Motor neuron (in vitro differentiated cells): ENCODE results near the gene PSAPL1. TPM values are rescaled to one million over a fixed set of nuclear protein-coding genes. Genes with fewer than 3 reads are reported as not detected.
A peak's percentile ranks its signal among the peaks of the same experiment; 100 is the strongest.

Experiments used
- ATAC-seq, 8 experiments: fragments of 200-7000 bp; cut with Tn5 transposase; replicated peaks in 6 of 8; 2 replicates each; pipeline ENCODE4 v1.8.0; 2021; ENCODE audit warnings: mild to moderate bottlenecking in 8 of 8, moderate library complexity in 8 of 8
- H3K27ac ChIP-seq, 2 donors: fragments of 250-450 bp; sonication (Bioruptor Pico); 2 replicates each; pipeline ENCODE4 v1.9.0; 2021; ENCODE audit warnings: antibody characterized with exemption in 2 of 2, mild to moderate bottlenecking in 2 of 2, moderate library complexity in 1 of 2
- H3K4me1 ChIP-seq, 2 donors: fragments of 250-450 bp; sonication (Bioruptor Pico); replicated peaks in 1 of 2; 2 replicates each; pipeline ENCODE4 v1.6.1; 2021; ENCODE audit warnings: antibody characterized with exemption in 2 of 2, mild to moderate bottlenecking in 2 of 2, moderate library complexity in 1 of 2
- H3K4me3 ChIP-seq, 5 donors: fragments of 250-450 bp; sonication (Bioruptor Pico); 2 replicates each; pipeline ENCODE4 v1.9.0; 2021; ENCODE audit warnings: antibody characterized with exemption in 5 of 5, mild to moderate bottlenecking in 5 of 5, moderate library complexity in 4 of 5
- WGBS, 10 experiments: fragments of 450-650 bp; shearing (Covaris generic); methylation state at CpG; one replicate each; pipeline ENCODE4 v1.0.0; 2022; 5-methylcytosine and 5-hydroxymethylcytosine counted together
- in situ Hi-C, 9 experiments: fragments of 400-800 bp; cut with MboI; loops; one replicate each; pipeline ENCODE4 v1.15.0; 2021; ENCODE audit warnings: low sequenced_read_pairs in 9 of 9, low pct_unique_long_range_greater_than_20kb in 2 of 9; ENCODE audit not compliant: unreplicated experiment in 9 of 9
- total RNA-seq, 8 experiments: library from RNA; unstranded; fragments of 300-600 nt; gene quantifications; 2 replicates each; pipeline versions ENCODE4 v1.2.3 to v1.2.4, GENCODE V29; 2022

The PSAPL1 gene, protein sequence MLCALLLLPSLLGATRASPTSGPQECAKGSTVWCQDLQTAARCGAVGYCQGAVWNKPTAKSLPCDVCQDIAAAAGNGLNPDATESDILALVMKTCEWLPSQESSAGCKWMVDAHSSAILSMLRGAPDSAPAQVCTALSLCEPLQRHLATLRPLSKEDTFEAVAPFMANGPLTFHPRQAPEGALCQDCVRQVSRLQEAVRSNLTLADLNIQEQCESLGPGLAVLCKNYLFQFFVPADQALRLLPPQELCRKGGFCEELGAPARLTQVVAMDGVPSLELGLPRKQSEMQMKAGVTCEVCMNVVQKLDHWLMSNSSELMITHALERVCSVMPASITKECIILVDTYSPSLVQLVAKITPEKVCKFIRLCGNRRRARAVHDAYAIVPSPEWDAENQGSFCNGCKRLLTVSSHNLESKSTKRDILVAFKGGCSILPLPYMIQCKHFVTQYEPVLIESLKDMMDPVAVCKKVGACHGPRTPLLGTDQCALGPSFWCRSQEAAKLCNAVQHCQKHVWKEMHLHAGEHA
- total RNA-seq: under 1 TPM in 7 of 8 experiments, not detected in 1; 0.08 to 0.72 (median 0.31) TPM

DNA sequence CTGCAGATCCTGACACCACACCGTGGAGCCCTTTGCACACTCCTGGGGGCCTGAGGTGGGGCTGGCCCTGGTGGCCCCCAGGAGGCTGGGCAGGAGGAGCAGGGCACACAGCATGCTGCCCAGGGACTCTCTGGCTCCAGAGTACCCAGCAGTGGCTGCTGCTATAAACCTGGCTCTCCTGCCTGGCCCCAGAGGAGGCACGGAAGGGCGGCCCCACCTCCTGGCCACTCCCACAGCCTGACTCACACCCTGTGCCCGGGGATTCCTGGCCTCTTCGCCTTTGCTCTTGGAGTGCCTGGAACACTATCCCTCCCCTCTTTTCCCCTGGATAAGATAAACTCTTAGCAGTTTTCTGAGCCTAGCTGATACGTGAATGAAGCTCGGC, at the start of gene PSAPL1:
Gene PSAPL1, minus strand, starts transcription at position 165 of the 385 bp plus-strand sequence. Its CDS starts 51 bp downstream, at position 114.
- ATAC-seq: peak; percentile 91 to 99 (median 94)
- in situ Hi-C loops: no loop called here
- H3K27ac ChIP-seq: no peak within 1 kb of the TSS

GRCh38 chr4:7481227-7481626, 46.5 kb upstream of the PSAPL1 start:
- H3K27ac ChIP-seq: no peak overlapping the region
- in situ Hi-C loops: no loop called here
- H3K4me1 ChIP-seq: peaks cover 37 to 43% of the 10 kb centered on the region in 2 donors
- no peak for ATAC-seq
- no peak overlapping the region for H3K4me3 ChIP-seq
- WGBS, 10 experiments: 36 to 100% (median 85%) methylated on average over 1 to 9 of the region's 14 CpGs; no CpG with 5 or more reads in 4 of the 10 experiments

More for the DNA sequence above, at the start of gene PSAPL1:
- 60% methylated on average over 1 of the region's 7 CpGs; no CpG with 5 or more reads in 9 of the 10 experiments for WGBS, 10 experiments
- Histone ChIP-seq H3K4me3 (no peak within 1 kb of the TSS), H3K4me1 (peaks cover 23 to 24% of the 10 kb centered on the region in 2 donors)

DNA sequence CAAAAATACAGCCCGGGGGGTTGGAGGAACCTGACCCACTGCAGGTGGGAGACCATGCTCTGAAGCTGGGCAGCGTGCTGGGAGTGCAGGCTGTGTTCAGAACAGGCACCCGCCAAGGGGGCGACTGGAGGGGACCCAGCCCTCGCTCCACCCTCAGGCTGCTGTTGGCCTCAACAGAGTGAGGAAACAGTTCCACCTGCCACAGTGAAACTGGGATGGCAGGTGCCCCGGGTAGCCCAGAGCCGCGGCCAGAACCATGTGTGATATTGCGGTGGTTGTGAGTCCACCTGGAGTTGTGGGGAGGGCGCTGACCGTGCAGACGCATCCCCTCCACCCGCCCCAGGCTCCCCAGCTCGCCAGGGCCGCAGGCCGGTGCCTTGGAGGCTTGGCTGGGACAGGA, 45.7 kb upstream of the PSAPL1 start:
- Histone ChIP-seq H3K4me3 (no peak overlapping the region), H3K4me1 (peaks cover 32 to 39% of the 10 kb centered on the region in 2 donors), H3K27ac (no peak overlapping the region)
- no peak for ATAC-seq
- in situ Hi-C loops: no loop called here
- WGBS, 10 experiments: 27 to 80% (median 50%) methylated on average over 1 to 3 of the region's 16 CpGs; no CpG with 5 or more reads in 6 of the 10 experiments

DNA sequence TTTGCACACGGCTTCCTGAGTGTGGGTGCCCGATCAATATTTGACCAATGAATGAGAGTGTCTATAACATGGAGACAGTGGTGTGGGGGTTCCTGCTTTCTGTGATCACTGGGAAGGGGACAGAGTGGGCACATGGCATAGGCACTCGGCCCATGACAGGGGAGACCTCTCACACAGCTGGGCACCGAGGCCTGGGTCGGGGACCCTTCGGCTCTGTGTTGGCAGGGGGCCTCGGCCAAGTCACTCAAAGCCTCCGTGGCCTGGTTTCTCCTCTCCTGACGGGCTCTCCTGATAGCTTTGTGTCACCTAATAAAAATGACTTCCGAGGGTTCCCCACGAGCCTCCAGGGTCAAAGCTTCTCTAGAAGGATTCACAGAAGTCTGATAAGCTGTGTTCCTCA, 43.9 kb upstream of the PSAPL1 start:
- H3K4me1 ChIP-seq: peaks cover 19 to 43% of the 10 kb centered on the region in 2 donors
- in situ Hi-C loops: no loop called here
- ATAC-seq: peak in 1 of 8 experiments; percentile 1
- no peak overlapping the region for H3K4me3 ChIP-seq
- no peak overlapping the region for H3K27ac ChIP-seq
- 0 to 89% (median 40%) methylated on average over 1 to 6 of the region's 11 CpGs; no CpG with 5 or more reads in 5 of the 10 experiments for WGBS, 10 experiments

- ATAC-seq: no peak
- no peak overlapping the region for H3K4me3 ChIP-seq
- peaks cover 25 to 48% of the 10 kb centered on the region in 2 donors for H3K4me1 ChIP-seq
- in situ Hi-C loops: no loop called here
- WGBS, 10 experiments: 60 to 100% (median 100%) methylated on average over 1 to 3 of the region's 7 CpGs; no CpG with 5 or more reads in 3 of the 10 experiments
- no peak overlapping the region for H3K27ac ChIP-seq
Measured at GRCh38 chr4:7477695-7478094, 43.0 kb upstream of the PSAPL1 start.

- Histone ChIP-seq H3K27ac (no peak overlapping the region), H3K4me3 (no peak overlapping the region), H3K4me1 (peaks cover 34 to 57% of the 10 kb centered on the region in 2 donors)
- in situ Hi-C loops: no loop called here
- ATAC-seq: no peak
- 30 to 76% (median 40%) methylated on average over 1 to 6 of the region's 6 CpGs; no CpG with 5 or more reads in 7 of the 10 experiments for WGBS, 10 experiments
Measured at GRCh38 chr4:7476820-7477219, 42.1 kb upstream of the PSAPL1 start.

DNA sequence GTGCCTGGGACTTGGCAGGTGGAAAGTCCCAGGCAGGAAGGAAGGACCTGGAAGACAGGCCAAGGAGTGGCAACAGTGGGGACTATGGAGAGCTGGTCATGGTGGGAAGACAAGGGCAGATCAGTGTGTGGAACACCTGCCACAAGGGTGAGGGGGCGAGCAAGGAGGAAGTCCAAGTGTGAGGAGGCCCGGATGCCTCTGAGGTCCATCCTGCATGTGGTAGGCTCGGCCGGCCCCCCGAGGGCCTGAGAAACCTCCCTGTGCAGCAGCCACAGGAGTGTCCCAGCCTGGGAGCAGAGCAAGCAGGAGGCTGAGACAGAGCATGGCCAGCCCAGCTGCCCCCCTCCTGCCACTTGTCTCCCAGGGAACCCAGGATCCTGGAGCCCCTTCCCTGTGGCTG, 40.5 kb upstream of the PSAPL1 start:
- no peak for ATAC-seq
- 100% methylated on average over 1 of the region's 5 CpGs; no CpG with 5 or more reads in 9 of the 10 experiments for WGBS, 10 experiments
- in situ Hi-C loops: no loop called here
- Histone ChIP-seq H3K4me3 (no peak overlapping the region), H3K4me1 (peaks cover 50 to 73% of the 10 kb centered on the region in 2 donors), H3K27ac (no peak overlapping the region)

- Histone ChIP-seq H3K4me3 (no peak overlapping the region), H3K27ac (no peak overlapping the region), H3K4me1 (peaks cover 58 to 79% of the 10 kb centered on the region in 2 donors)
- ATAC-seq: no peak
- 60% methylated on average over 1 of the region's 7 CpGs; no CpG with 5 or more reads in 9 of the 10 experiments for WGBS, 10 experiments
- in situ Hi-C loops: loop anchor here in 1 of 9 experiments (25.0 kb wide), 1 partner anchor 287 kb away; the partner anchor contains the start of gene SORCS2
Measured at GRCh38 chr4:7474320-7474719, 39.6 kb upstream of the PSAPL1 start.

- 67% methylated on average over 4 of the region's 10 CpGs; no CpG with 5 or more reads in 9 of the 10 experiments for WGBS, 10 experiments
- ATAC-seq: no peak
- peaks cover 52 to 69% of the 10 kb centered on the region in 2 donors for H3K4me1 ChIP-seq
- H3K27ac ChIP-seq: peak overlapping the region in 1 of 2 donors; percentile 26
- in situ Hi-C loops: loop anchor here in 1 of 9 experiments (25.0 kb wide), 1 partner anchor 286 kb away; the partner anchor contains the start of gene SORCS2
- H3K4me3 ChIP-seq: no peak overlapping the region
Measured at GRCh38 chr4:7473081-7473480, 38.4 kb upstream of the PSAPL1 start.

- WGBS, 10 experiments: 13 to 86% (median 57%) methylated on average over 1 to 11 of the region's 19 CpGs; no CpG with 5 or more reads in 1 of the 10 experiments
- in situ Hi-C loops: loop anchor here in 1 of 9 experiments (25.0 kb wide), 1 partner anchor 285 kb away; the partner anchor contains the start of gene SORCS2
- peaks cover 48 to 63% of the 10 kb centered on the region in 2 donors for H3K4me1 ChIP-seq
- H3K27ac ChIP-seq: peak overlapping the region; percentile 26 to 58
- no peak overlapping the region for H3K4me3 ChIP-seq
- peak in 5 of 8 experiments; percentile 82 to 90 (median 86) for ATAC-seq
Measured at GRCh38 chr4:7472442-7473013, 37.8 kb upstream of the PSAPL1 start.

- peak overlapping the region; percentile 41 to 49 for H3K27ac ChIP-seq
- in situ Hi-C loops: loop anchor here in 1 of 9 experiments (25.0 kb wide), 1 partner anchor 283 kb away; the partner anchor contains the start of gene SORCS2
- H3K4me3 ChIP-seq: no peak overlapping the region
- 7 to 100% (median 83%) methylated on average over 3 to 4 of the region's 8 CpGs; no CpG with 5 or more reads in 5 of the 10 experiments for WGBS, 10 experiments
- ATAC-seq: no peak
- H3K4me1 ChIP-seq: peaks cover 43 to 48% of the 10 kb centered on the region in 2 donors
Measured at GRCh38 chr4:7470522-7471128, 35.9 kb upstream of the PSAPL1 start.

GRCh38 chr4:7470111-7470510, 35.4 kb upstream of the PSAPL1 start:
- peak overlapping the region; percentile 41 to 49 for H3K27ac ChIP-seq
- in situ Hi-C loops: loop anchor here in 1 of 9 experiments (25.0 kb wide), 1 partner anchor 283 kb away; the partner anchor contains the start of gene SORCS2
- H3K4me3 ChIP-seq: no peak overlapping the region
- H3K4me1 ChIP-seq: peaks cover 48 to 49% of the 10 kb centered on the region in 2 donors
- ATAC-seq: no peak
- WGBS, 10 experiments: 38 to 95% (median 77%) methylated on average over 1 to 3 of the region's 3 CpGs; no CpG with 5 or more reads in 4 of the 10 experiments
